ENCODE data around the gene NEBL.

NEBL gene

DNA sequence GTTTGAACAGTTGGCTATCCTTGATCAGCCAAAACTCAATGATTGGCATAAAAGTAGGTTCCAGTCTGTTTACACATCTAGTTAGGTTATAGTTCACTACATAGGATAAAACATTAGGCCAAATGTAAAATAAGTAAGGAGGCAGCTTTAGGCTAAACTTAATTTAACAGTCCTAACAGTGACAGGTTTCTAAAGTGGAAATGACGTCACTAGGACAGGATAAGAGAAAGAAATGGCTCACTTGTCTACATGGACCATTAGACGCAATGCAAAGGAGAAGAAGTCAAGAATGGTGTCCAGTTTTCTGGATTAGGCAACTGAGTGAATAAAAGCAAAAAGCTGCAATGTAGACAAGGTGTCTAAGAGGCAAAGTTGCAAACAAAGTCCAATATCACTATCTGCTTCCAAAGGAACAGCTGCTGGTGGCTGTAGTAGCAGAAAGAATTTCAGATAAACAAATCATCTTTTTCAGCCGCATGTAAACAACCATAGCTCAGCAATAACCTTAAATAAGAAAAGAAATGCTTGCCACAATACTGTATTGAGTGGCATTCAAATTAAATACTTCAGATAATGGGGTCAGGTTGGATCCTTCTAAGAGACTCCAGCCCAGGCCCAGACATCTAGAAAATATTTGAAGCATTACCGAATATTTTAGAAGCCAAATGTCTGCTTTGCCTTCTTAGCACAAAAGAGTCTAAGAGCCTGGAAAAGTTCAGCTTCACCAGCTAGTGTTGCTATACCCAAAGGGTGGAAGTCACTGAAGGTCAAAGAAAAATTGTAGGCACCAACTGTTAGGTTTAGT is 154.2 kb downstream of the NEBL start:
- Mint-ChIP-seq H3K4me1 (no peaks in the 10 kb centered on the region), H3K36me3 (no peaks in the 10 kb centered on the region), H3K27me3 (peaks cover 2% of the 10 kb centered on the region), H3K27ac (no peak overlapping the region), H3K4me3 (no peak overlapping the region), H3K9me3 (no peaks in the 10 kb centered on the region)

DNA sequence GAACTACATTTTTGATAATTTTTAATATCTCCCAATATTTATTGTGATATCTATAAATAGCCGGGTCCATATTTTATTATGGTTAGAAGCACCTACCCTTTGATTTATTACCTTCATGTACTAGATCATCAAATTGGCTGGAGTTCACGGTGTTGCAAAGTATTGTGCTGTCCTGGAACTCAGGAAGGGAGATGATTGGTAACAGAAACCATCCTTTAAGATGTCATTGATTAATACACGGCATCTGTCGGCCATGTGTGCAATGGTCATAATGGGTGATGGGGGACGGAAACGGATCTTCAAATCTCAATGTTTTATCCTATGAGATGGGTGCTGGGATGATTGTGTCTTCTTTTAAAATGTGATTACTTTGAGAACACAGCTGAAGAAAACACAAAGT is 157.0 kb downstream of the NEBL start:
- H3K4me1 Mint-ChIP-seq = no peaks in the 10 kb centered on the region
- no peak overlapping the region for H3K27ac Mint-ChIP-seq
- peaks cover 2% of the 10 kb centered on the region for H3K27me3 Mint-ChIP-seq
- peaks cover 6% of the 10 kb centered on the region for H3K9me3 Mint-ChIP-seq
- H3K4me3 Mint-ChIP-seq = no peak overlapping the region
- no peaks in the 10 kb centered on the region for H3K36me3 Mint-ChIP-seq

GRCh38 chr10:20737107-20737506 is 160.0 kb downstream of the NEBL start:
- Mint-ChIP-seq H3K4me1 (no peaks in the 10 kb centered on the region), H3K27ac (no peak overlapping the region), H3K9me3 (peaks cover 13% of the 10 kb centered on the region), H3K27me3 (peaks cover 2% of the 10 kb centered on the region), H3K4me3 (no peak overlapping the region), H3K36me3 (no peaks in the 10 kb centered on the region)

Data from activated naive CD4-positive, alpha-beta T cell treated with anti-CD3 and anti-CD28 coated beads, Interleukin-2, amount 50 U/mL, for 24 hours (primary cell).